SU-DHL-6 (cell line): ENCODE results near the gene UCHL1.

ENCODE experiments used
- CTCF ChIP-seq: fragments of 200-600 bp; sonication (generic); IDR thresholded peaks from one replicate; pipeline ENCODE4 v1.5.1; 2017; ENCODE audit warnings: antibody characterized with exemption, mild to moderate bottlenecking, low read length, moderate library complexity; ENCODE audit not compliant: insufficient read depth, poor library complexity, severe bottlenecking
- EZH2phosphoT487 ChIP-seq: fragments of 200-600 bp; sonication (generic), shearing (Covaris generic); conservative IDR thresholded peaks from 2 replicates; pipeline ENCODE4 v1.6.1; 2018; ENCODE audit warnings: mild to moderate bottlenecking, antibody characterized with exemption, low read length, moderate library complexity, mixed read lengths

- TF ChIP-seq CTCF (no peak), EZH2phosphoT487 (no peak)
Measured at GRCh38 chr4:41258783-41259182, 2.1 kb downstream of the UCHL1 start.
